Measurements from ENCODE around the gene GUCD1. TPM values are rescaled to one million over a fixed set of nuclear protein-coding genes. Genes with fewer than 3 reads are reported as not detected.

The GUCD1 gene
- total and polyA plus RNA-seq, 2 of the 13 experiments (the other 11 are each of a cell fraction or from before 2014, with no cell fraction given), result 128 to 245 TPM

DNA sequence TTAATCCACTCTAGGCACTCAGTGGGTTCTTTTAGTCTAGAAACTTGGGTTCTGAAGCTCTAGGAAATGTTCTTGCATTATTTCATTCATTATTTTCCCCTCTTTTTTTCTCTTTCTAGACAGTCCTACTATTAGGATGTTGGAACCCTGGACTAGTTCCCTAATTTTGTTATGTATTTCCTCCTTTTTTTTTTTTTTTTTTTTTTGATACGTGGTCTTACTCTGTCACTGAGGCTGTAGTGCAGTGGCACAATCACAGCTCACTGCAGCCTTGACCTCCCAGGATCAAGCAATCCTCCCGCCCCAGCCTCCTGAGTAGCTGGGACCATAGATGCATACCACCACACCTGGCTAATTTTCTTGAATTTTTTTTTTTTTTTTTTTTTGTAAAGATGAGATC is 50.4 kb downstream of the GUCD1 start:
- Histone ChIP-seq H3K9ac (ENCODE audit: insufficient read depth, low read depth, low read length) (no peak overlapping the region), H3K9me3 (ENCODE audit: low read length) (no peaks in the 10 kb centered on the region), H2AFZ (ENCODE audit: low read length) (no peak overlapping the region), H3K4me2 (ENCODE audit: low read depth, low read length) (no peak overlapping the region), H3K79me2 (ENCODE audit: insufficient read depth, low read length) (no peaks in the 10 kb centered on the region), H3K4me3 (replicated peaks in 1 of 3; ENCODE audit: insufficient read depth in 1 of 3, low read depth in 2 of 3, low read length in 3 of 3) (no peak overlapping the region), H3K27me3 (ENCODE audit: control insufficient read depth in 1 of 2, insufficient read depth in 2 of 2, low read length in 2 of 2) (no peaks in the 10 kb centered on the region), H3K4me1 (ENCODE audit: insufficient read depth, low read length) (peaks cover 100% of the 10 kb centered on the region), H4K20me1 (ENCODE audit: insufficient read depth, low read length) (no peaks in the 10 kb centered on the region), H3K27ac (ENCODE audit: extremely low read length, insufficient read depth, low read length) (peak overlapping the region; percentile 99), H3K36me3 (replicated peaks in 1 of 2; ENCODE audit: control insufficient read depth in 1 of 2, insufficient read depth in 2 of 2, low read length in 2 of 2) (no peaks in the 10 kb centered on the region)
- no peak for DNase-seq (ENCODE audit: low spot score)
- FAIRE-seq, result no peak
- TF ChIP-seq GATA4 (IDR thresholded peaks at IDR 0.05; ENCODE audit: borderline replicate concordance, low read depth) (no peak), GRHL1 (CRISPR knock-in tag; conservative IDR thresholded peaks at IDR 0.05) (no peak), ZNF572 (CRISPR knock-in tag; IDR thresholded peaks at IDR 0.05) (no peak), CENPBD1 (CRISPR knock-in tag; IDR thresholded peaks at IDR 0.05; ENCODE audit: borderline replicate concordance, low read depth) (no peak), SUZ12 (IDR thresholded peaks at IDR 0.05; ENCODE audit: low read depth, low read length) (no peak), ZNF768 (CRISPR knock-in tag; IDR thresholded peaks at IDR 0.05) (no peak), RFXAP (CRISPR knock-in tag; IDR thresholded peaks at IDR 0.05; ENCODE audit: borderline replicate concordance) (no peak), SP1 (IDR thresholded peaks at IDR 0.05) (no peak), SP1 (CRISPR knock-in tag; IDR thresholded peaks at IDR 0.05) (no peak), ETV6 (CRISPR knock-in tag; conservative IDR thresholded peaks at IDR 0.05) (no peak), AGO1 (IDR thresholded peaks at IDR 0.05; ENCODE audit: low read depth, low read length, poor library complexity, severe bottlenecking) (no peak), PHB2 (IDR thresholded peaks at IDR 0.05; ENCODE audit: partially characterized antibody) (no peak), ZNF564 (CRISPR knock-in tag; IDR thresholded peaks at IDR 0.05) (no peak), KDM6A (CRISPR knock-in tag; IDR thresholded peaks at IDR 0.05; ENCODE audit: low read depth) (no peak), BHLHE40 (IDR thresholded peaks at IDR 0.05; ENCODE audit: low read length) (no peak), ZMAT5 (CRISPR knock-in tag; IDR thresholded peaks at IDR 0.05; ENCODE audit: borderline replicate concordance, low read depth) (no peak)
- POLR2A ChIA-PET, result interaction anchor here (0.7 to 3.8 kb wide), 8 partner anchors 10 to 89 kb away, joined by 3 to 46 read pairs (median 13); partner anchors contain the start of genes GUCD1 and LRRC75B
- no peak for ATAC-seq
- in situ Hi-C loops (cut with HindIII; ENCODE audit: extremely low pct_ligation_motif_present, low pct_unique_long_range_greater_than_20kb) (no loop called here), intact Hi-C loops (cut with micrococcal nuclease; ENCODE audit: unreplicated experiment) (loop anchor here (5.0 to 10.0 kb wide), 2 partner anchors 82 to 230 kb away; partner anchors contain the start of gene SPECC1L)
- no TSS peak for BruUV-seq (replicated peaks)
- CTCF ChIA-PET (ENCODE audit: low intra/inter-chr PET ratio, low total read pairs), result no interaction called here
- 90% methylated on average over 2 of the region's 2 CpGs for WGBS (ENCODE audit: low lambda C conversion rate)
